ENCODE results near the gene C20orf144. TPM values are rescaled to one million over a fixed set of nuclear protein-coding genes. Genes with fewer than 3 reads are reported as not detected.

C20orf144 gene
- total and polyA plus RNA-seq, 9 of the 15 experiments (the other 6 are each of a cell fraction or from before 2014, with no cell fraction given), result 0.04 to 0.23 (median 0.11) TPM; not detected in 2

- TF ChIP-seq MITF (IDR thresholded peaks at IDR 0.05) (no peak), HDAC1 (IDR thresholded peaks at IDR 0.05) (peak in 1 of 2 experiments; percentile 68; a peak in 2 of 4 replicates), SPI1 (IDR thresholded peaks at IDR 0.05; ENCODE audit: borderline replicate concordance, low read depth, low read length) (peak; percentile 14; the same call in 1 of the 2 replicates), PCBP1 (IDR thresholded peaks at IDR 0.05; ENCODE audit: low read depth, low read length, poor library complexity, severe bottlenecking) (no peak), ZNF561 (CRISPR knock-in tag; conservative IDR thresholded peaks at IDR 0.05) (no peak), SMAD4 (CRISPR knock-in tag; conservative IDR thresholded peaks at IDR 0.05) (peak; percentile 58; the same call in 1 of the 2 replicates), ZNF274 (IDR thresholded peaks at IDR 0.05; ENCODE audit: borderline replicate concordance, low read depth, low read length) (no peak), NFYB (IDR thresholded peaks at IDR 0.05; ENCODE audit: extremely low read depth, insufficient read length) (no peak), ETV5 (CRISPR knock-in tag; IDR thresholded peaks at IDR 0.05; ENCODE audit: low read depth) (0 out of 2 replicates have a peak, but pooled peaks have one; percentile 30), CREM (IDR thresholded peaks at IDR 0.05; ENCODE audit: low read depth) (peak; percentile 46), CXXC5 (CRISPR knock-in tag; IDR thresholded peaks at IDR 0.05) (no peak), TEAD4 (IDR thresholded peaks at IDR 0.05; ENCODE audit: low read length) (0 out of 2 replicates have a peak, but pooled peaks have one; percentile 22), TEAD4 (CRISPR knock-in tag; IDR thresholded peaks at IDR 0.05; ENCODE audit: borderline replicate concordance) (no peak), JUND (IDR thresholded peaks at IDR 0.05; ENCODE audit: borderline replicate concordance, low read depth, low read length) (0 out of 2 replicates have a peak, but pooled peaks have one; percentile 8), JUND (tag; IDR thresholded peaks at IDR 0.05; ENCODE audit: borderline replicate concordance, low read depth, low read length) (no peak), RHOXF2B (CRISPR knock-in tag; conservative IDR thresholded peaks at IDR 0.05) (no peak), PML (IDR thresholded peaks at IDR 0.05; ENCODE audit: low read length) (no peak), ZFP91 (CRISPR knock-in tag; IDR thresholded peaks at IDR 0.05) (0 out of 2 replicates have a peak, but pooled peaks have one; percentile 16)
These were observed 23.4 kb downstream of the C20orf144 start (continued) for GRCh38 chr20:33685328-33686099.

Data from K562 (cell line).